ENCODE data around the gene DYNC1H1.

Gene DYNC1H1

DNA sequence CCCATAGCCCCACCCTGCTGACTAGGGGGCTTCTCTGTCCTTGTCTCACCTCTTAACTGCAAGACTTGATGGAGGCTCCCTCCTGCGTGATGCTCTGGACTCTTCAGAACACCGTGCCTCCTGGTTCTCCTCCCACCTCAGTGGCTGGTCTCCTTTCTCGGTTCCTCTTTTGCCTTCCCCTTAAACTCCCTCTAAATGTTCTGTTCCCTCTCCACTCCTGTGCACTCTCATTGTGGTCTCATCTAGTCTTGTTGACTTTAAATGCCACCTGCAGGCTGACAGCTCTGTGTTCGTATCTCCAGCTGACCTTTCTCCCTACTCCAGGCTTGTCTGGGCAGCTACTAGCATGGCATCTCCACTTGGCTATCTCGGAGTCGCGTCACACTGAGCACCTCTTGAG is 28.3 kb downstream of the DYNC1H1 start:
- DNase-seq (ENCODE audit: low read depth), result no peak

DNA sequence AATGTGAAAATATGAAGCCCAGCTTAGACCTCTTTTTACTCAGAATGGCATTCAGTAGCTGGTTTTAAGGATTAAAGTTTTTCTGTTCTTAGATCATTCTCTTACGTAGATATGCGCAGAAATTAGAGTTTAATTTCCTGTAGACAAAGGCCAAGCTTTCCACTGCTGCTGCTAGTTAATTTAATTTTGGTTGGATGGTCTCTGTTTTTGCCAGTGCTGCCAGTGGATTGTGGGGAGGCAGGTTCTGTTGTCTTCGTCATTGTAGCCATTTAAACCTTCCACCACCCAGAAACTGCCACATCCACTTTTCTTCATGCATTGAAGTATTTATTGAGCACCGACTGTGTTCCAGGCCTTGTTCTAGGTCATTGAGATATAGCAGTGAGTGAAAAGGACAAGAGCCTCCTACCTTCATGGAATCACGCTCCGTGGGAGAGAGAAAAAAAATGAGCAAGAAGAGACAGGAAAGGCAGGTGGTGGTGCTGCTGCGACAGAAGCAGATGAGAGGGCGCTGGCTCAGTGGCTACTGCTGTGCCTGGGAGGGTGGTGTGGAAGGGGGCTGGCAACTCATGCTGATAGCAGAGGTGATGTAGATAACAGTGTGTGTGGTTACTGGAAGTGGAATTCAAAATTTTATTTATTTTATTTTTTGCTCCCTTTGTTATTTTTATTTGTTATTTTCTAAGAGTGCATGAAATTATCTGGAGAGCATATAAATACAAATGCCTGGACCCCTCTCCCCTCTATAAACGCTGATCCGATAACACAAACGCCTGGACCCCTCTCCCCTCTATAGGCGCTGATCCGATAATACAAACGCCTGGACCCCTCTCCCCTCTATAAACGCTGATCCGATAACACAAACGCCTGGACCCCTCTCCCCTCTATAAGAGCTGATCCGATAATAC is 33.3 kb downstream of the DYNC1H1 start:
- no peak for DNase-seq (ENCODE audit: low read depth)

DNA sequence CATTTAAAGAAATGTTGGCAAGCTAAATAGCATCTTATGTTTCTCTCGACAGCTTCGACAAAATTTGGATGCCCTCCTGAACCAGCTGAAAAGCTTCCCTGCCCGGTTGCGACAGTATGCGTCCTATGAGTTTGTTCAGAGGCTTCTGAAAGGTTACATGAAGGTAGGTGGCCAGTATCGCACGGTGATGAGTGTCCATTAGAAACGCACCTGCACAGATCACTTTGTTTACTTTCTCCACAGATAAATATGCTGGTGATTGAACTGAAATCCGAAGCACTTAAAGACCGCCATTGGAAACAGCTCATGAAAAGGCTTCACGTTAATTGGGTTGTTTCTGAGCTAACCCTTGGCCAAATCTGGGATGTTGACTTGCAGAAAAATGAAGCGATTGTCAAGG is 36.5 kb downstream of the DYNC1H1 start:
- DNase-seq (ENCODE audit: low read depth), result no peak

DNA sequence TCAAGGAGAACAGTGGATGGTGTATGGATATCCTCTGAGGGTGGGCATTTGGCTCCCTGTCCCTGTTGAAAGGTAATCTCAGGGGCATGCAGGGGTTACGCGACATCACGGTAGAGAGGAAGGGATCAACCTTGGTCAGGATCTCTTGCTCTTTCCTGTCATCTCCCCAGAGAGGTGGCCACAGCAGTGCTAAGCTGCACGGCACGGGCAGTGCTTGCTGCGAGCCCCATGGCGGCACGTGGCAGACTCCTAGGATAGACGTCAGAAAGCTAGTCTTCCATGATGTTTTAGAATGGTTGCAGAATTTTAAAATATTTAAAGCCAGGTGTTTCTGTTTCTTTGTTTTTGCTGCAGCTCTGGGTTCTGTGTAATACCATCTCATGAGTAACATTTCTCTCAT is 41.0 kb downstream of the DYNC1H1 start:
- no peak for DNase-seq (ENCODE audit: low read depth)

DNA sequence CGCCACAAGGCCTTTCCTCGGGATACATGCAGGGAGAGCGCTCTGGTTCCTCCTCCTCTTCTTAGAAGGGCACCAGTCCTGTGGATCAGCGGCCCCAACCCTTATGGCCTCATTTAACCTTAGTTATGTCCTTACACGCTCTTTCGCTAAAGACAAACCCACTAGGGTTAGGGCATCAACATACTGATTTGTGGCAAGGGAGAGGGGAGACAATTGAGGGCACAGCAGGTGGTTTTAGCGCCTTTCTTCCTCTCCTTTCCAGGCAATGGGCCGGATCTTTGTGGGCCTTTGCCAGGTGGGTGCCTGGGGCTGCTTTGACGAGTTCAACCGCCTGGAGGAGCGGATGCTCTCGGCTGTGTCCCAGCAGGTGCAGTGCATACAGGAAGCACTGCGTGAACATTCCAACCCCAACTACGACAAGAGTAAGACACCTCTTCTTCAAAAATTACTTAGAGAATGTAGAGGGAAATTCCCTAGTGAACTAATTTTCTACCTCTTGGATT is 43.6 kb downstream of the DYNC1H1 start:
- DNase-seq (ENCODE audit: low read depth), result no peak

DNA sequence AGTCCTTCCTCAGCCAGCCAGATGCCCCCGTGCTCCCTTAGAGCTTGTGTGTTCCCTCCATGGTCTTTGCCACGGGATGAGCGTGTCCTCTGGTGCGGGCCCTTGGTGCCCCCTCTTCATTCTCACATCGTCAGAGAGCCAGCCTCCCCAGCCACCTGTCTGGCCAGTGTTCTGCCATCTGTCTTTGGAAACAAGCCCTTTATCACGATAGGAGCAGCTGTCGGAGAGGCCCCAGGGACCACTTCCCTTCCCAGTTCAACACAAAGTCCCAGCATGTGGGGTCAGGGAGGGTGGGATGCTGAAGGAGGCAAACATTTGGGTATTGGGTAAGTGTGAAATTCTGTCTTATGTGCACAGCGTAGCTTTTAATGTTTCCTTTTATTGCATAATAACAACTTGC is 44.5 kb downstream of the DYNC1H1 start:
- no peak for DNase-seq (ENCODE audit: low read depth)

DNA sequence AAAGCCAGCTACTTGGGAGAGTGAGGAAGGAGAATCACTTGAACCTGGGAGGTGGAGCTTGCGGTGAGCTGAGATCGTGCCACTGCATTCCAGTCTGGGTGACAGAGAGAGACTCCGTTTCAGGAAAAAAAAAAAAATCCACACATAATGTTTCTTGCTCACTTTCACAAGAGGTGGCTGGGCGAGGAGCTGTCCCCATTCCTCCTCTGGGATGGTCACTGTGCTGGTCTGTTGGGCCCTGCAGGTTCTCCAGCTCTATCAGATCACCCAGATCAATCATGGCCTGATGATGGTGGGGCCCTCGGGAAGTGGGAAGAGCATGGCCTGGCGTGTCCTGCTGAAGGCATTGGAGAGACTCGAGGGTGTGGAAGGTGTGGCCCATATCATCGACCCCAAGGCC is 47.3 kb downstream of the DYNC1H1 start:
- no peak for DNase-seq (ENCODE audit: low read depth)

DNA sequence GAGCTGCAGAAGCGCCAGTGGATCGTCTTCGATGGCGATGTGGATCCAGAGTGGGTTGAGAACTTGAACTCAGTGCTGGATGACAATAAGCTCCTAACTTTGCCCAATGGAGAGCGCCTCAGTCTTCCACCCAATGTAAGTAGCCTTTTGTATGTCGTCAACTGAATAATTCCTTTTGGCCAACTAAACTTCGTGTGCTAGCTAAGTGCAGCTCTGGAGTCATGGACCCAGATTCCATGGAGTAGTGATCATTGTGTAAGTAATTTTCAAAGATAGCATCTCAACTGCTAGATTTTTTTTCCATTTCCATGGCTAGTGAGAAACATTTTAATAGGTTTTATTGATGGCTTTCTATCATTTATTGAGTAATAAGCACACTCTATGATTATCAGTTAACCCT is 48.0 kb downstream of the DYNC1H1 start:
- no peak for DNase-seq (ENCODE audit: low read depth)

DNA sequence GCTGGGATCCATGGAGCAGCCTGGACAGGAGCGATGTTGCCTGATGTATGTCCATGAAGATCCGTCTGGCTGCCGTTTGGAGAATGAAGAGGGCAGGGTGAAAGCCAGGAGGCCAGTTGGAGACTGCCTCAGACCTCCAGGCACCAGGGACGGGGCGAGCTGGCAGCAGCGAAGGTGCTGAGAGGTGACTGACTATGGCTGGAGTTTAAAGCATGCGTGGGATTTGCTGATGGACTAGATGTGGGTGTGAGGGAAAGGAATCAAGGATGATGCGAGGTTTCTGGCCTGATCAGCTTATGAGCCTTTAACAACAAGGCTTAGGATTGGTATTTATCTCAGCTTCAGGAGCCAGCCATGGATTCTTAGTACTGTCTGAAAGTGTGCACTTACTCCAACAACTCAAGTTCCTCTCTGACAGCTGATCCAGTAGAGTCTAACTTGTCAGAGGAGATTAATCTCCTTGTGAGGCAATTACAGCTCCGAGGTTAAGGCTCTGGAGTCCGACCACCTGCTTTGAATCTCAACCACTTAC is 49.4 kb downstream of the DYNC1H1 start:
- no peak for DNase-seq (ENCODE audit: low read depth)

DNA sequence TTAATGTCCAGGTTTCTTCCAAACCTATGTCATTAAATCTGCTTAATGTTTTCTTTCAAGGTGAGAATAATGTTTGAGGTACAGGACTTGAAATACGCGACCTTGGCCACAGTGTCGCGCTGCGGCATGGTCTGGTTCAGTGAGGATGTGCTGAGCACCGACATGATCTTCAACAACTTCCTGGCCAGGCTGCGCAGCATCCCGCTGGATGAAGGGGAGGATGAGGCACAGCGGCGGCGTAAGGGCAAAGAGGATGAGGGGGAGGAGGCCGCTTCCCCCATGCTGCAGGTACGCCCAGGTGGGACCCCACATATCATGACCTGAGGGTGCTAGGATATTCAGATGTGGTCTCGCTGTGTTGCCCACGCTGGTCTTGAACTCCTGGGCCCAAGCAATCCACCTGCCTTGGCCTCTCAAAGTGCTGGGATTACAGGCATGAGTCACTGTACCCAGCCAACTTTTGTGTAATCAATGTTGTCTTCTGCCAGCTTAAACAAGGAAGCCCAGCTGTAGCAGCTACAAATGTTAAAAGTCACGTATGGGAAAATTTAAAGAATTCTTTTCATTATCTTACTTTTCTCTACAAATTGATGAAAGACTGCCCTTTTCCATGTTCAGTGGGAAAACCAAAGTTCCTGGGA is 50.8 kb downstream of the DYNC1H1 start:
- DNase-seq (ENCODE audit: low read depth), result no peak

DNA sequence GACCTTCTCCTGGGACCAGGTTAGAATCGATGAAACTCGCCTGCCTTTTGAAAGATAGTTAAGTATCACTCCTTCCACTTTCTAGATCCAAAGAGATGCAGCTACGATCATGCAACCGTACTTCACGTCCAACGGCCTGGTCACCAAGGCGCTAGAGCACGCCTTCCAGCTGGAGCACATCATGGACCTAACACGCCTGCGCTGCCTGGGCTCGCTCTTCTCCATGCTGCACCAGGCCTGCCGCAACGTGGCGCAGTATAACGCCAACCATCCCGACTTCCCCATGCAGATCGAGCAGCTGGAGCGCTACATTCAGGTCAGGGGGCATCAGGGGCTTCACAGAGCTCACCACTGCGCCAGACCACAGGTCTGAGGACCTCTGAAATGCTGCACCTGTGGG is 51.4 kb downstream of the DYNC1H1 start:
- DNase-seq (ENCODE audit: low read depth), result no peak

DNA sequence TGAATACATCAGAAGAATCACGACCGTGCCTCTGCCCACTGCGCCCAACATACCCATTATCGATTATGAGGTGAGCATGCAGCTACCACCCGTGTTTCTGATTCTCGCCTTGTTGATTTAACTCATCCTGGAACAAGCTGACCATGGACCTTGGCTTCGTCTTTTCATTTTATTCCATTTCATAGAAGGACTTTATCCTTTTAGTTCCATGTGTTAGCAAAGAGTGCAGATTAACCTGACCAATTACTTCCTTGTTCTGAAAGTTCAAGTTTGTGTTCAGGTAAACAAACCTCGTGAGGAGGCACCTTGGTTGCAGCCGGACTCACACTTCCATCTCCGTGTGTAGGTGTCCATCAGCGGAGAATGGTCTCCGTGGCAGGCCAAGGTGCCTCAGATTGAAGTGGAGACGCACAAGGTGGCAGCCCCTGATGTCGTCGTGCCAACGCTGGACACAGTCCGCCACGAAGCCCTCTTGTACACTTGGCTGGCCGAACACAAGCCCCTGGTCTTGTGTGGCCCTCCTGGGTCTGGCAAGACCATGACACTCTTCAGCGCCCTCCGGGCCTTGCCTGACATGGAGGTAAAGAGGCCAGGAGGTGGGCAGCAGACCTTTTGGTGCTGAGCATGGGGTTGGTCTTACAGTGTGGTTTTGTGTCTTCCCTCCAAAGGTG is 52.2 kb downstream of the DYNC1H1 start:
- no peak for DNase-seq (ENCODE audit: low read depth)

DNA sequence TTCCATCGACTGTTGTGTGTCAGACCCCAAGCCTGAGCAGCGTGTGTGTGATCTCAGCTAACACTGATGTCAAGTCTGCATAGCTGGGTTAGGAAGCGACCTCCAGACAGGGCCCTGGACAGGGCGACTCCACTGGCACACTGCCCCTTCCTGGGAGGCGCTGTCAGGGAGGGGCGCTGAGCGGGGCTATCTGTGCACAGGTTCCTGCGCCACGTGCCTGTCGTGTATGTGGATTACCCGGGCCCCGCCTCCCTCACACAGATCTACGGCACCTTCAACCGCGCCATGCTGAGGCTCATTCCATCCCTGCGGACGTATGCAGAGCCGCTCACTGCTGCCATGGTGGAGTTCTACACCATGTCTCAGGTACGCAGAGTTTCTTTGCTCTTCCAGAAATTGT is 53.9 kb downstream of the DYNC1H1 start:
- no peak for DNase-seq (ENCODE audit: low read depth)

DNA sequence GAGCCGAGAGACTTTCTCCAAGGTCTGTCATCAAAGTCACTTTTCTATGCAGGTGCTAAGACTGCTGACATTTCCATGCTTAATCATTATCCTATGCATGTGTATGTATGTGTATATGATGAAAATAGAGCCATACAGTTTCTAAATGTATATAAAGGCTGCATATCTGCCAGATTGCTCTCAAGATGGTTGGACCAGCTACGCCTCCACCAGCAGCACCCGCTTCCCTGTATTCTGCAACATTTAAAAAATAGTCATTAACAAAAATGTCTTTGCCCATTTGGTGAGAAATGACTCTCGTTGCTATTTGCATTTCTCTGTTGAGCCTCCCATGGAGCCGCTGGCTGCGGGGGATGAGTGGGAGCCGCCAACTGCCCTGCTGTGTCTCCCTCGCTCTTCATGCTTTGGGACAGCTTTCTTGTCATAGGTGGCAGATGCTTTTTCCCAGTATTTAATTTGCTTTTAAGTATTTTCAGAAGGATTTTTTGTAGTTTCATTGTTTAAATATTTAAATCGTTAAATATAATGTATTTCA is 54.7 kb downstream of the DYNC1H1 start:
- no peak for DNase-seq (ENCODE audit: low read depth)

DNA sequence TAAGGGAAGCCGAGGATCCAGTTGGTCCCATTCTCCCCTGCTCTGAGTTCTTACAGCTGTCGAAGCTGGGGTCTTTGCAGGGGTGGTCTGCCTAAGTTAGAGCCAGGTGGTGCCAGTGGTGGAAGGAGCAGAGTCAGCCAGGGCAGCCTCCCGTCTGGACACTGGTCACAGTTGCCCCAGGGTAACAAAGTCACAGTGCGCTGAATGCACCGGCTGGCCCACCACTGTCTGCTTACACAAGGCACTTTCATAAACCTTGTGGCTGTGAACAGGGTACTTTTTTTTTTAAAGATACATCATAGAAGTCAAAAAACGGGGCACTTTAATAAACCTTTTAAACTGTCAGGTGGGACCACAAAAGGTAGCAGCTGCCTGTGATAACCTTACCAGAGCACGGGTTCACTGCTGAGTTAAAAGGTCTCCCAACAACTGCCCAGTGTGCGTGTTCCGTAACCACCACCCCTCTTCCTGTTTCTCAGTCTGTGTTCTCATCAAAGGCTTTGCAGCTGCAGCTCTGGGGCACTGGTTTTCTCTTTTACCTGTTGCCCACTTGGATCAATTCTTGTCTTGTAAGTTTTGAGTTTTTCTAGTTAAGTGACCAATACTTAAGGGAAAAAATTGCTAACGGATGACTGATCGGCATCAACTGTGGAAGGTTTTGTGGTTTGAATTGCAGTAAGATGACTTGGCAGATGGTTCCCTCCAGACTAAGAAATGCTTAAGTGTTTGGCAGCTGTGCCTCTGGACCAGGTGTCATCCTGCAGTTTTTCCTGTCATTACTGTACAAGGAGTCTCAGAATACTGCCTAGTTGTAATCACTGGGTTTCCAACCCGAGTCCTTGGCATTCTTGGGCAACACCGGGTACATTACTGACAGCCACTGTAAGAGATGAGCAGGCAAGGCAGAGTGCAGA is 55.9 kb downstream of the DYNC1H1 start:
- DNase-seq (ENCODE audit: low read depth), result peak; percentile 90

DNA sequence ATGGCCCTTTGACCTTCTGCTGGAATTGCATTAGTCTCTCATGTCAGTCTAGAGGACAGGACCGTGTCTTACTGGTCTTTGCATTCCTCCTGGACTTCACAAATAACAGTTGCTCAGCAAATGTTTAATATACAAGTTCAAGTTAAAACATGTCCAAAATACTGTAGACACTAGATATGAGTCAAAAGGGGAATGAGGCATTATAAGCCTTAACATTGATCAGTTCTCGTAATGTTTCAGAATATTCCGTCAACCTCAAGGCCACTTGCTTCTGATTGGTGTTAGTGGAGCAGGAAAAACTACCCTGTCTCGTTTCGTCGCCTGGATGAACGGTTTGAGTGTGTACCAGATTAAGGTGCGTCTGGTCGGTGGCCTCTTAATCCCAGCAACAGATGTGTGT is 62.6 kb downstream of the DYNC1H1 start:
- no peak for DNase-seq (ENCODE audit: low read depth)

DNA sequence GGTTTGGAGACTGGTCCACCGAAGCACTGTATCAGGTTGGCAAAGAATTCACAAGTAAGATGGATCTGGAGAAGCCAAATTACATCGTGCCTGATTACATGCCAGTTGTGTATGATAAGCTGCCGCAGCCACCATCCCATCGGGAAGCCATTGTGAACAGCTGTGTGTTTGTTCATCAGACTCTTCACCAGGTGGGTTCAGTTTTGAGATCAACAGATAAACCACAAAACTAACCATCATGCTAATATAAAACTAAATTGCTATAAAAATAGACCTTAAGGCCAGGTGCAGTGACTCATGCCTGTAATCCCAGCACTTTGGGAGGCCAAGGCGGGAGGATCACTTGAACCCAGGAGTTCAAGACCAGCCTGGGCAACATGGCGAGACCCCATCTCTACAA is 63.6 kb downstream of the DYNC1H1 start:
- DNase-seq (ENCODE audit: low read depth), result no peak

DNA sequence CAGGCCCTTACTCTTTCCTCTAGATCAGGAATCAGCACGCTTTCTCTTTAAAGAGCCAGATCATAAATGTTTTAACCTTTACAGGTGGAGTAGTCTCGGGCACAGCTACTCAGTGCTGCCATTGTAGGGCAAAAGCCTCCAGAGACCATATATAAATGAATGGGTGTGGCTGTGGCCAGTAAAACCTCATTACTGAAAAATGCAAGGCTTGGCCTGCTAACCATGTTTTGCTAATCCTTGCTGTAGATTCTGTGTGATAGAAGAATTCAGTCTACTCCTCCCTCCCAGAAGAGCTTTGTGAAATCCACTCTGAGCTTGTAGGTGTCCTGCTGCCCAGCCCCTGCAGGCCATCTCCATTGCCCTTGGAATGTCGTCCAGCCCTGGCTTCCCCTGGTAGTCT is 64.4 kb downstream of the DYNC1H1 start:
- DNase-seq (ENCODE audit: low read depth), result peak; percentile 60

DNA sequence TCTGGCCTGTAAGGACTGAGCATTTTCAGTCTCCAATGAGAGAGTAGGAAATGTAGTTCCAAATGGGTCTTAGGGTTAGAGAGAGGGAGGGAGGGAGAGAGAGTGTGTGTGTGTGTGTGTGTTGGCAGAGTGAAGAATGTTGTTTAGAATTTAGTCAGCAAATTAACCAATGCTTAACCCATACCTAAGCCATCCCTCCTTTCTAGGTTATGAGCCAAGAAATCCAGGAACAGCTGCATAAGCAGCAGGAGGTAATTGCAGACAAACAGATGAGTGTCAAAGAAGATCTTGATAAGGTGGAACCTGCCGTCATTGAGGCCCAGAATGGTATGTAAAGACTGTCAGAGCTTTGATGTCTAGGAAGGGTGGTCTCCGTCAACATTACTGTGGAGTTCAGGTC is 65.6 kb downstream of the DYNC1H1 start:
- no peak for DNase-seq (ENCODE audit: low read depth)

DNA sequence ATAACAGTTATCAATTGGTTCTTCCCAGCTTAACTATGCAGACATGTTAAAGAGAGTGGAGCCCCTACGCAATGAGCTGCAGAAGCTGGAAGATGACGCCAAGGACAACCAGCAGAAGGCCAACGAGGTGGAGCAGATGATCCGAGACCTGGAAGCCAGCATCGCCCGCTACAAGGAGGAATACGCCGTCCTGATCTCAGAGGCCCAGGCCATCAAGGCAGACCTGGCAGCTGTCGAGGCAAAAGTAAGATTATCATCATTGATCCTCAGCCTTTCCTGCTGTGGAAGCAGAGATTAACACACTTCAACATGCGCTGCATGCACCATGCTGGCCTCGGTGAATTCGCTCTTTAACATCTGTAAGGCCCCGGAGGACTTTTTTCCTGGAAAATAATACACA is 68.9 kb downstream of the DYNC1H1 start:
- DNase-seq (ENCODE audit: low read depth), result no peak

DNA sequence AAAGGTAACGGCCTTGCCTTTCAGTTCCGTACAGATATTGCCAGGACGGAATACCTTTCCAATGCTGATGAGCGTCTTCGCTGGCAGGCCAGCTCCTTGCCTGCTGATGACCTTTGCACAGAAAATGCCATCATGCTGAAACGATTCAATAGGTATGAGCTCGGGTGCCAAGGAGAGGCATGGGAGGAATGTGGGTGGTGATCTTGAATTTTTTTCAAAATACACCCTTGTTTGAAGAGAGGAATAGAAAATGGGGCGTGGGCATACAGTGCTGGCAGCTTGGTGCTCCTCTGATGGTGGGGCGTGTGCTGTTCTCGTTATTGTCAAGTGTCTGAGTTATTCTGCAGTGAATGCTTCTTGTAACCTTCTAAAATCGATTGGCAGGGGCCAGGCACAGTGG is 69.9 kb downstream of the DYNC1H1 start:
- DNase-seq (ENCODE audit: low read depth), result no peak

Measured in HS-5 (cell line).